ENCODE results near the gene SLAMF1. TPM values are rescaled to one million over a fixed set of nuclear protein-coding genes. Genes with fewer than 3 reads are reported as not detected.

Gene SLAMF1
- total and polyA plus RNA-seq, 9 of the 15 experiments (the other 6 are each of a cell fraction or from before 2014, with no cell fraction given), result 0.04 to 0.17 (median 0.11) TPM; not detected in 4

DNA sequence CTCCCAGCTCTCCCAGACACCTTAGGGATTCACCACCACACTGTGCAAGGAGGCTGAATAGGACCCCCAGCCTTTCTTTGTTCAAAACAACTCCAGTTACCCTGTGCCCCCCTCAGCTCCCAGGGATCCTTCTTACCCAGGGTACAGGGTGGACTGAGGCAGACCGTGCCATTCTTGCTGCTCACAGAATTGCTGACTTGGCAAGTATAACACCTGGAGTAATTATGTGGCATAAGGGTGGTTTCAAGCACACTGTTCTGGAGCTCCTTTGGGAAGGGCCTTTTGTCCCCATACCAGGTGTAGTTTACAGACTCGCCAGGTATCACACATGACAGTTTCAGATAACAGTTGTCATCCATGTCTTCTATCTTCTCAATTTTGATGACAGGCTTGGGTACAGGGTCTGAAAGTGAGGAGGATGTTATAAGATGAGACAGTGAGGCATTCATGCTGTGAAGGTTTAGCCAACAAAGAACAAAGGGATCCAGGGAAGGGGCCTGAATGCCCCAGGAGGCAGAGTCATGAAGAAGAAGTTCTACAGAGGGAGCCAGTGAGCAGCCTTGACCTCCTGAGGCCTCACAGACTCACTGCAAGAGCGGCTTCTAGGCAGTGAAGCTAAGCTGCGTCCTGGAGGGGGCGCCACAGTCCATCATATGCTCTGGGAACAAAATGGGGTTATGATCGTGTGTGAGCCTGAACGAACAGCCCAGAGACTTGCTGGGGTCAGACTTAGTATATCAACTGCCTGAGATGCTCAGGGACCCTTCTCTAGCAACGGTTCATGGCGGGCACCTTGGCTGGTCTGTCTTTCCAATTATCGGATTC lies 34.4 kb upstream of the SLAMF1 start (continued):
- TF ChIP-seq U2AF2 (optimal IDR thresholded peaks at IDR 0.05; ENCODE audit: low read depth, low read length) (no peak), SAP30 (IDR thresholded peaks at IDR 0.05; ENCODE audit: borderline replicate concordance, insufficient read depth, low read depth, low read length, poor library complexity, severe bottlenecking) (no peak), MTF1 (CRISPR knock-in tag; IDR thresholded peaks at IDR 0.05; ENCODE audit: borderline replicate concordance) (no peak), PHB (CRISPR knock-in tag; IDR thresholded peaks at IDR 0.05) (no peak), RFX7 (CRISPR knock-in tag; IDR thresholded peaks at IDR 0.05) (no peak), FOXK2 (conservative IDR thresholded peaks at IDR 0.05 in 1 of 2, IDR thresholded peaks at IDR 0.05 in 1 of 2; ENCODE audit: low read depth in 2 of 2) (no peak), ZNF785 (CRISPR knock-in tag; IDR thresholded peaks at IDR 0.05) (no peak), ZFP30 (CRISPR knock-in tag; IDR thresholded peaks at IDR 0.05; ENCODE audit: borderline replicate concordance) (no peak), CAMTA2 (CRISPR knock-in tag; conservative IDR thresholded peaks at IDR 0.05) (no peak), TGIF2 (CRISPR knock-in tag; IDR thresholded peaks at IDR 0.05) (no peak), ZNF239 (CRISPR knock-in tag; IDR thresholded peaks at IDR 0.05) (no peak), DPF2 (IDR thresholded peaks at IDR 0.05) (no peak), FIP1L1 (IDR thresholded peaks at IDR 0.05; ENCODE audit: low read depth, low read length, poor library complexity, severe bottlenecking) (no peak), MAFG (tag; conservative IDR thresholded peaks at IDR 0.05) (peak; percentile 79), SMARCA4 (IDR thresholded peaks at IDR 0.05) (no peak), CBX3 (IDR thresholded peaks at IDR 0.05; ENCODE audit: borderline replicate concordance in 1 of 2, low read length in 2 of 2) (0 out of 3 replicates have a peak, but pooled peaks of 1 of the 2 experiments have one; percentile 48), SP2 (IDR thresholded peaks at IDR 0.05; ENCODE audit: extremely low read depth, low read depth, low read length, poor library complexity, severe bottlenecking) (no peak)
- TF ChIP-seq, protein P1, sequence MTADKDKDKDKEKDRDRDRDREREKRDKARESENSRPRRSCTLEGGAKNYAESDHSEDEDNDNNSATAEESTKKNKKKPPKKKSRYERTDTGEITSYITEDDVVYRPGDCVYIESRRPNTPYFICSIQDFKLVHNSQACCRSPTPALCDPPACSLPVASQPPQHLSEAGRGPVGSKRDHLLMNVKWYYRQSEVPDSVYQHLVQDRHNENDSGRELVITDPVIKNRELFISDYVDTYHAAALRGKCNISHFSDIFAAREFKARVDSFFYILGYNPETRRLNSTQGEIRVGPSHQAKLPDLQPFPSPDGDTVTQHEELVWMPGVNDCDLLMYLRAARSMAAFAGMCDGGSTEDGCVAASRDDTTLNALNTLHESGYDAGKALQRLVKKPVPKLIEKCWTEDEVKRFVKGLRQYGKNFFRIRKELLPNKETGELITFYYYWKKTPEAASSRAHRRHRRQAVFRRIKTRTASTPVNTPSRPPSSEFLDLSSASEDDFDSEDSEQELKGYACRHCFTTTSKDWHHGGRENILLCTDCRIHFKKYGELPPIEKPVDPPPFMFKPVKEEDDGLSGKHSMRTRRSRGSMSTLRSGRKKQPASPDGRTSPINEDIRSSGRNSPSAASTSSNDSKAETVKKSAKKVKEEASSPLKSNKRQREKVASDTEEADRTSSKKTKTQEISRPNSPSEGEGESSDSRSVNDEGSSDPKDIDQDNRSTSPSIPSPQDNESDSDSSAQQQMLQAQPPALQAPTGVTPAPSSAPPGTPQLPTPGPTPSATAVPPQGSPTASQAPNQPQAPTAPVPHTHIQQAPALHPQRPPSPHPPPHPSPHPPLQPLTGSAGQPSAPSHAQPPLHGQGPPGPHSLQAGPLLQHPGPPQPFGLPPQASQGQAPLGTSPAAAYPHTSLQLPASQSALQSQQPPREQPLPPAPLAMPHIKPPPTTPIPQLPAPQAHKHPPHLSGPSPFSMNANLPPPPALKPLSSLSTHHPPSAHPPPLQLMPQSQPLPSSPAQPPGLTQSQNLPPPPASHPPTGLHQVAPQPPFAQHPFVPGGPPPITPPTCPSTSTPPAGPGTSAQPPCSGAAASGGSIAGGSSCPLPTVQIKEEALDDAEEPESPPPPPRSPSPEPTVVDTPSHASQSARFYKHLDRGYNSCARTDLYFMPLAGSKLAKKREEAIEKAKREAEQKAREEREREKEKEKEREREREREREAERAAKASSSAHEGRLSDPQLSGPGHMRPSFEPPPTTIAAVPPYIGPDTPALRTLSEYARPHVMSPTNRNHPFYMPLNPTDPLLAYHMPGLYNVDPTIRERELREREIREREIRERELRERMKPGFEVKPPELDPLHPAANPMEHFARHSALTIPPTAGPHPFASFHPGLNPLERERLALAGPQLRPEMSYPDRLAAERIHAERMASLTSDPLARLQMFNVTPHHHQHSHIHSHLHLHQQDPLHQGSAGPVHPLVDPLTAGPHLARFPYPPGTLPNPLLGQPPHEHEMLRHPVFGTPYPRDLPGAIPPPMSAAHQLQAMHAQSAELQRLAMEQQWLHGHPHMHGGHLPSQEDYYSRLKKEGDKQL (CRISPR knock-in tag; IDR thresholded peaks at IDR 0.05; ENCODE audit: borderline replicate concordance), result no peak
- TF ChIP-seq, protein P2, sequence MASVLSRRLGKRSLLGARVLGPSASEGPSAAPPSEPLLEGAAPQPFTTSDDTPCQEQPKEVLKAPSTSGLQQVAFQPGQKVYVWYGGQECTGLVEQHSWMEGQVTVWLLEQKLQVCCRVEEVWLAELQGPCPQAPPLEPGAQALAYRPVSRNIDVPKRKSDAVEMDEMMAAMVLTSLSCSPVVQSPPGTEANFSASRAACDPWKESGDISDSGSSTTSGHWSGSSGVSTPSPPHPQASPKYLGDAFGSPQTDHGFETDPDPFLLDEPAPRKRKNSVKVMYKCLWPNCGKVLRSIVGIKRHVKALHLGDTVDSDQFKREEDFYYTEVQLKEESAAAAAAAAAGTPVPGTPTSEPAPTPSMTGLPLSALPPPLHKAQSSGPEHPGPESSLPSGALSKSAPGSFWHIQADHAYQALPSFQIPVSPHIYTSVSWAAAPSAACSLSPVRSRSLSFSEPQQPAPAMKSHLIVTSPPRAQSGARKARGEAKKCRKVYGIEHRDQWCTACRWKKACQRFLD (CRISPR knock-in tag; IDR thresholded peaks at IDR 0.05), result no peak
- TF ChIP-seq, protein P3, sequence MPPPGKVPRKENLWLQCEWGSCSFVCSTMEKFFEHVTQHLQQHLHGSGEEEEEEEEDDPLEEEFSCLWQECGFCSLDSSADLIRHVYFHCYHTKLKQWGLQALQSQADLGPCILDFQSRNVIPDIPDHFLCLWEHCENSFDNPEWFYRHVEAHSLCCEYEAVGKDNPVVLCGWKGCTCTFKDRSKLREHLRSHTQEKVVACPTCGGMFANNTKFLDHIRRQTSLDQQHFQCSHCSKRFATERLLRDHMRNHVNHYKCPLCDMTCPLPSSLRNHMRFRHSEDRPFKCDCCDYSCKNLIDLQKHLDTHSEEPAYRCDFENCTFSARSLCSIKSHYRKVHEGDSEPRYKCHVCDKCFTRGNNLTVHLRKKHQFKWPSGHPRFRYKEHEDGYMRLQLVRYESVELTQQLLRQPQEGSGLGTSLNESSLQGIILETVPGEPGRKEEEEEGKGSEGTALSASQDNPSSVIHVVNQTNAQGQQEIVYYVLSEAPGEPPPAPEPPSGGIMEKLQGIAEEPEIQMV (tag; conservative IDR thresholded peaks at IDR 0.05; ENCODE audit: low read depth), result no peak
